OCI-LY3 (cell line): ENCODE measurements around the gene DUSP5.
"Not testable (repeated sequence)": the region's sequence is repeated elsewhere in the genome, so short reads cannot be mapped to it uniquely, and the experiment has no call there.

Experiments
- H2AFZ ChIP-seq: fragments of 200-600, 300-600 bp; shearing (Covaris generic); 2 replicates; pipeline ENCODE4 v1.6.0; 2014; ENCODE audit warnings: antibody characterized with exemption, low read depth, low read length
- H3K27ac ChIP-seq: fragments of 200-600, 300-600 bp; sonication (generic); 2 replicates; pipeline ENCODE4 v1.5.1; 2014; ENCODE audit warnings: mild to moderate bottlenecking, low read length, moderate library complexity, mixed read lengths
- H3K27me3 ChIP-seq: fragments of 200-600, 300-600 bp; sonication (generic); 2 replicates; pipeline ENCODE4 v1.6.1; 2014; ENCODE audit warnings: low read depth, low read length, mixed read lengths
- H3K36me3 ChIP-seq: fragments of 200-600, 300-600 bp; sonication (generic); replicated peaks from 2 replicates; pipeline ENCODE3; 2014; ENCODE audit warnings: low read depth, low read length, mixed read lengths
- H3K4me1 ChIP-seq: fragments of 300-600, 200-600 bp; sonication (generic); 2 replicates; pipeline ENCODE4 v1.6.1; 2014; ENCODE audit warnings: low read length, mixed read lengths
- H3K4me2 ChIP-seq: fragments of 200-600, 300-600 bp; sonication (generic); 2 replicates; pipeline ENCODE4 v1.6.1; 2014; ENCODE audit warnings: low read length, mixed read lengths
- H3K4me3 ChIP-seq: fragments of 300-600, 200-600 bp; sonication (generic); 2 replicates; pipeline ENCODE4 v1.5.1; 2014; ENCODE audit warnings: antibody characterized with exemption, mild to moderate bottlenecking, low read length, moderate library complexity
- H3K79me2 ChIP-seq: fragments of 300-600, 200-600 bp; shearing (Covaris generic); 2 replicates; pipeline ENCODE4 v1.6.1; 2014; ENCODE audit warnings: mild to moderate bottlenecking, low read length, mixed read lengths
- H3K9ac ChIP-seq: fragments of 300-600, 200-600 bp; shearing (Covaris generic); 2 replicates; pipeline ENCODE4 v1.6.0; 2014; ENCODE audit warnings: mild to moderate bottlenecking, low read length, moderate library complexity
- H3K9me3 ChIP-seq: fragments of 200-600, 300-600 bp; shearing (Covaris generic); 2 replicates; pipeline ENCODE4 v1.6.1; 2014; ENCODE audit warnings: low read length, mixed read lengths; ENCODE audit not compliant: insufficient read depth
- H4K20me1 ChIP-seq: fragments of 200-600, 300-600 bp; sonication (generic); 2 replicates; pipeline ENCODE4 v1.6.1; 2016; ENCODE audit warnings: low read length, mixed read lengths; ENCODE audit not compliant: insufficient read depth
- CTCF ChIP-seq: fragments of 200-600, 300-600 bp; sonication (generic); IDR thresholded peaks from 2 replicates; pipeline ENCODE4 v1.5.1; 2014; ENCODE audit warnings: antibody characterized with exemption, low read length, low read depth
- EZH2phosphoT487 ChIP-seq: fragments of 200-600 bp; shearing (Covaris generic); IDR thresholded peaks from 2 replicates; pipeline ENCODE4 v1.6.1; 2018; ENCODE audit warnings: antibody characterized with exemption, mixed run types, low read depth

DUSP5 gene

DNA sequence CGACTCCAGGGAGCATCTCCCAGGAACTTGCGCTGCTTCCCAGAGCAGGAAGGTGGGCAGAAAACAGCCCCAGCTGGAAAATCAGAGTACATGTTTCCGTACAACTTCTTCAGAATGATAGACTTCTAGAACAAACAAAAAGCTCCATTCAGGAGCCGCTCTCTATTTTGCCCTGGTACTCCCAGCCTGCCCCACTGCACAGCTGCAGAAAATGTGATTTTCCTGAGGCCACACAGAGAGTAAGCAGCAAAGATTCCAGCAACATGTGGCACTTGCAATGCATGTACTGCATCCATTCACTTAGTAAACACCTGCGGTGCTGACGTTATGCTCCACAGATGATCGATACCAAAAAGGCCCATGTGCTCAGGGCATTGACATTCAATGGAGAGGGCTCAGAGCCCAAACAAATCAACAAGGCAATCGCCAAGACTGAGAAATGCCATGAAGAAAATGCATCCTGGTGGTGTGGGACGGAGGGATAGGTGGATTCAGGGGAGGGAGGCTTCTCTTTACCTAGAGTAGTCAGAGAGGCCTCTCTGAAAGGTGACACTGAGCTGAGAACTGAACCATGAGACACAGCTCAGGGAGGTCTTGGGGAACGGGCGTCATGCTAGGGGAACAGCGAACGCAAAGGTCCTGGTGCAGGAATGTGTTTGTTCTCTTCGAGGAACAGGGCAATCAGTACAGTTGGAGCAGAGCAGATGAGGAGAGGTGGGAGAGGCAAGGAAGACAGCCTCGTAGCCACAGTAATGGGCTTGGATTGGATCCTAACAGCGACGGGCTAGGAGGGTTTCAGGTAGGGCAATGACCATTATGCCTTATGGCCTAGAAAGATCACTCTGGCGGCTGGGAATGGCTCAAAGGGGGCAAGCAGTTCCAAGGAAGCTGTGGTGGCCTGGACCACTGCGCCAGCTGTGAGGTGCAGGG is 35.3 kb upstream of the DUSP5 start:
- TF ChIP-seq CTCF (no peak), EZH2phosphoT487 (no peak)
- no peak overlapping the region for H3K27ac ChIP-seq
- no peak overlapping the region for H3K9ac ChIP-seq
- H3K27me3 ChIP-seq = no peaks in the 10 kb centered on the region
- H3K4me3 ChIP-seq = no peak overlapping the region
- no peaks in the 10 kb centered on the region for H4K20me1 ChIP-seq
- no peak overlapping the region for H3K4me2 ChIP-seq
- no peaks in the 10 kb centered on the region for H3K36me3 ChIP-seq
- no peak overlapping the region for H2AFZ ChIP-seq
- no peaks in the 10 kb centered on the region for H3K9me3 ChIP-seq
- no peaks in the 10 kb centered on the region for H3K79me2 ChIP-seq
- peaks cover 50% of the 10 kb centered on the region for H3K4me1 ChIP-seq

- H4K20me1 ChIP-seq, H3K9me3 ChIP-seq, H3K27me3 ChIP-seq, H3K4me1 ChIP-seq, H3K27ac ChIP-seq, H3K79me2 ChIP-seq, H2AFZ ChIP-seq, H3K9ac ChIP-seq, H3K36me3 ChIP-seq, H3K4me2 ChIP-seq, H3K4me3 ChIP-seq: not testable (repeated sequence)
These were observed 29.4 kb upstream of the DUSP5 start for GRCh38 chr10:110468258-110468657.

DNA sequence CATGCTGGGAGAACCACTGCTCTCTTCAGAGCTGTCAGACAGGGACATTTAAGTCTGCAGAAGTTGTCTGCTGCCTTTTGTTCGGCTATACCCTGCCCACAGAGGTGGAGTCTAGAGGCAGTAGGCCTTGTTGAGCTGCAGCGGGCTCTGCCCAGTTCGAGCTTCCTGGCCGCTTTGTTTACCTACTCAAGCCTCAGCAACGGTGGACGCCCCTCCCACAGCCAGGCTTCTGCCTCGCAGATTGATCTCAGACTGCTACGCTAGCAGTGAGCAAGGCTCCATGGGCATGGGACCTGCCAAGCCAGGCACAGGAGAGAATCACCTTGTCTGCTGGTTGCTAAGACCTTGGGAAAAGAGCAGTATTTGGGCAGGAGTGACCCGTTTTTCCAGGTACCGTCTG is 27.2 kb upstream of the DUSP5 start:
- not testable (repeated sequence) for H2AFZ ChIP-seq, H3K79me2 ChIP-seq, H3K4me3 ChIP-seq, H3K9ac ChIP-seq, H3K9me3 ChIP-seq, H3K4me2 ChIP-seq, H4K20me1 ChIP-seq, H3K36me3 ChIP-seq, H3K27ac ChIP-seq, H3K4me1 ChIP-seq, H3K27me3 ChIP-seq

- no peak overlapping the region for H2AFZ ChIP-seq
- H3K27ac ChIP-seq = no peak overlapping the region
- no peak for TF ChIP-seq EZH2phosphoT487
- TF ChIP-seq CTCF = no peak
- H3K4me2 ChIP-seq = no peak overlapping the region
- no peak overlapping the region for H3K4me3 ChIP-seq
- H3K9me3 ChIP-seq = no peaks in the 10 kb centered on the region
- no peak overlapping the region for H3K9ac ChIP-seq
- no peaks in the 10 kb centered on the region for H3K79me2 ChIP-seq
- no peaks in the 10 kb centered on the region for H3K27me3 ChIP-seq
- H4K20me1 ChIP-seq = no peaks in the 10 kb centered on the region
- no peaks in the 10 kb centered on the region for H3K36me3 ChIP-seq
- no peaks in the 10 kb centered on the region for H3K4me1 ChIP-seq
These were observed 26.1 kb upstream of the DUSP5 start for GRCh38 chr10:110471566-110472139.

- no peaks in the 10 kb centered on the region for H3K9me3 ChIP-seq
- no peak overlapping the region for H2AFZ ChIP-seq
- H3K27ac ChIP-seq = no peak overlapping the region
- no peaks in the 10 kb centered on the region for H3K27me3 ChIP-seq
- H3K4me3 ChIP-seq = no peak overlapping the region
- H3K36me3 ChIP-seq = no peaks in the 10 kb centered on the region
- H3K79me2 ChIP-seq = no peaks in the 10 kb centered on the region
- no peaks in the 10 kb centered on the region for H4K20me1 ChIP-seq
- H3K4me1 ChIP-seq = no peaks in the 10 kb centered on the region
- no peak overlapping the region for H3K9ac ChIP-seq
- H3K4me2 ChIP-seq = no peak overlapping the region
- TF ChIP-seq EZH2phosphoT487 (no peak), CTCF (no peak)
These were observed 23.7 kb upstream of the DUSP5 start for GRCh38 chr10:110474017-110474416.
